HepG2 (cell line): ENCODE measurements around the gene SNX21. TPM values are rescaled to one million over a fixed set of nuclear protein-coding genes. Genes with fewer than 3 reads are reported as not detected.

ENCODE experiments used
- BATF2 ChIP-seq: sonication (generic); formaldehyde crosslinking; IDR thresholded peaks from 2 replicates; pipeline ENCODE4 v1.8.0; 2022; ENCODE audit warnings: mild to moderate bottlenecking, missing genetic modification reagents, moderate library complexity
- DMAP1 ChIP-seq: IDR thresholded peaks from 2 replicates; pipeline ENCODE4 v1.6.1; 2016
- EP300 ChIP-seq, 3 experiments: sonication (generic) in 1 of 3; formaldehyde crosslinking in 1 of 3; IDR thresholded peaks; 2 replicates each; pipeline versions ENCODE4 v1.5.1 to v1.6.1; 2011 to 2020; ENCODE audit warnings: low read depth in 2 of 3, low read length in 2 of 3, borderline replicate concordance in 1 of 3, improper control_type of control experiment in 1 of 3, mild to moderate bottlenecking in 1 of 3, missing genetic modification reagents in 1 of 3, moderate library complexity in 1 of 3
- HMGXB4 ChIP-seq, 2 experiments: sonication (generic) in 1 of 2; formaldehyde crosslinking in 1 of 2; IDR thresholded peaks; 2 replicates each; pipeline versions ENCODE4 v1.4.0 to v1.6.1; 2018 to 2020; ENCODE audit warnings: missing genetic modification reagents in 2 of 2, borderline replicate concordance in 1 of 2, low read depth in 1 of 2, mild to moderate bottlenecking in 1 of 2, missing biosample characterization in 1 of 2
- HNF4G ChIP-seq, 2 experiments: sonication (generic) in 1 of 2; formaldehyde crosslinking in 1 of 2; IDR thresholded peaks; 2 replicates each; pipeline versions ENCODE4 v1.4.0 to v1.6.1; 2011 to 2020; ENCODE audit warnings: borderline replicate concordance in 2 of 2, low read depth in 2 of 2, mild to moderate bottlenecking in 2 of 2, low read length in 1 of 2, missing genetic modification reagents in 1 of 2, moderate library complexity in 1 of 2
- KMT2A ChIP-seq: sonication (generic); formaldehyde crosslinking; IDR thresholded peaks from 2 replicates; pipeline ENCODE4 v1.4.0; 2020; ENCODE audit warnings: missing genetic modification reagents
- NR2C2 ChIP-seq: sonication (generic); formaldehyde crosslinking; IDR thresholded peaks from 2 replicates; pipeline ENCODE4 v1.4.0; 2020; ENCODE audit warnings: missing genetic modification reagents, mild to moderate bottlenecking, moderate library complexity, borderline replicate concordance
- PAXIP1 ChIP-seq: sonication (generic); formaldehyde crosslinking; conservative IDR thresholded peaks from 2 replicates; pipeline ENCODE4 v1.4.0; 2020; ENCODE audit warnings: mild to moderate bottlenecking, missing genetic modification reagents, moderate library complexity
- SMAD3 ChIP-seq: sonication (generic); formaldehyde crosslinking; IDR thresholded peaks from 2 replicates; pipeline ENCODE4 v1.4.0; 2020; ENCODE audit warnings: missing genetic modification reagents
- TEAD2 ChIP-seq: sonication (generic); formaldehyde crosslinking; IDR thresholded peaks from 2 replicates; pipeline ENCODE4 v1.9.0; 2021; ENCODE audit warnings: missing genetic modification reagents
- U2AF2 ChIP-seq: fragments of 200-400 bp; formaldehyde crosslinking; IDR thresholded peaks from 2 replicates; pipeline ENCODE4 v1.6.1; 2017; ENCODE audit warnings: low read depth, mild to moderate bottlenecking, low read length
- ZNF207 ChIP-seq: fragments of 450-650 bp; IDR thresholded peaks from 2 replicates; pipeline ENCODE4 v1.6.1; 2016; ENCODE audit warnings: antibody characterized with exemption, borderline replicate concordance
- ZNF253 ChIP-seq: sonication (generic); formaldehyde crosslinking; IDR thresholded peaks from 2 replicates; pipeline ENCODE4 v1.8.0; 2022; ENCODE audit warnings: mild to moderate bottlenecking, missing genetic modification reagents, borderline replicate concordance
- ZNF260 ChIP-seq: sonication (generic); formaldehyde crosslinking; IDR thresholded peaks from 2 replicates; pipeline ENCODE4 v1.4.0; 2020; ENCODE audit warnings: missing genetic modification reagents, low read depth, mild to moderate bottlenecking, borderline replicate concordance
- ZNF282 ChIP-seq: fragments of 450-650 bp; IDR thresholded peaks from 2 replicates; pipeline ENCODE4 v1.6.1; 2018; ENCODE audit not compliant: partially characterized antibody
- ZNF296 ChIP-seq: sonication (generic); formaldehyde crosslinking; conservative IDR thresholded peaks from 2 replicates; pipeline ENCODE4 v1.5.0; 2020; ENCODE audit warnings: mild to moderate bottlenecking, missing genetic modification reagents
- ZNF33B ChIP-seq: sonication (generic); formaldehyde crosslinking; IDR thresholded peaks from 2 replicates; pipeline ENCODE4 v1.5.1; 2020; ENCODE audit warnings: mild to moderate bottlenecking, missing genetic modification reagents
- ZNF574 ChIP-seq: sonication (generic); formaldehyde crosslinking; IDR thresholded peaks from 2 replicates; pipeline ENCODE4 v1.4.0; 2020; ENCODE audit warnings: missing genetic modification reagents
- polyA plus RNA-seq, 8 experiments: library from polyadenylated mRNA; depleted of rRNA in 3 of 8; stranded (reverse) in 7 of 8; unstranded in 1 of 8; fragments of >200 nt; fragmentation: Illumina TruSeq in 4 of 8; extraction: Trizol in 4 of 8; gene quantifications; 2 replicates each; pipeline versions ENCODE4 v1.2.1 to v1.2.3, GENCODE V29; 2011 to 2016; ENCODE audit warnings: low read depth in 4 of 8, missing spikeins in 1 of 8, mixed read lengths in 1 of 8; ENCODE audit not compliant: insufficient read depth in 1 of 8
- total RNA-seq, 5 experiments: library from RNA; depleted of rRNA; stranded (reverse); fragments of >200 nt; fragmentation: Illumina TruSeq; extraction: Trizol; gene quantifications; 2 replicates each; pipeline ENCODE4 v1.2.3, GENCODE V29; 2016; ENCODE audit warnings: low read depth in 1 of 5

SNX21 gene
- total and polyA plus RNA-seq, 2 of the 13 experiments (the other 11 are each of a cell fraction or from before 2014, with no cell fraction given): 7.7 to 12.8 TPM

GRCh38 chr20:45890077-45890984 lies 56.7 kb downstream of the SNX21 start (continued):
- TF ChIP-seq PAXIP1 (CRISPR knock-in tag) (0 out of 2 replicates have a peak, but pooled peaks have one; percentile 23), HNF4G (IDR thresholded peaks at IDR 0.05; ENCODE audit: borderline replicate concordance, low read depth, low read length) (no peak; the same call in 1 of the 2 replicates), HNF4G (CRISPR knock-in tag; IDR thresholded peaks at IDR 0.05; ENCODE audit: borderline replicate concordance, low read depth) (no peak), ZNF296 (CRISPR knock-in tag) (no peak), U2AF2 (no peak), EP300 (IDR thresholded peaks at IDR 0.05; ENCODE audit: low read depth in 2 of 2, low read length in 2 of 2) (no peak; a peak in 1 of 4 replicates), EP300 (CRISPR knock-in tag; IDR thresholded peaks at IDR 0.05; ENCODE audit: borderline replicate concordance) (peak; percentile 51; the same call in 1 of the 2 replicates), KMT2A (peak; percentile 81), ZNF574 (CRISPR knock-in tag) (peak; percentile 93), DMAP1 (CRISPR knock-in tag) (peak; percentile 81), SMAD3 (CRISPR knock-in tag) (peak; percentile 80), ZNF207 (no peak), BATF2 (CRISPR knock-in tag) (no peak), ZNF282 (no peak), NR2C2 (no peak), HMGXB4 (CRISPR knock-in tag; IDR thresholded peaks at IDR 0.05; ENCODE audit: borderline replicate concordance in 1 of 2, low read depth in 1 of 2) (peak; percentile 96 to 99), ZNF260 (CRISPR knock-in tag) (no peak), ZNF253 (no peak), ZNF33B (CRISPR knock-in tag) (peak; percentile 93), TEAD2 (CRISPR knock-in tag) (no peak; the same call in 1 of the 2 replicates)
